ENCODE data around the gene WNT8B.

The WNT8B gene

DNA sequence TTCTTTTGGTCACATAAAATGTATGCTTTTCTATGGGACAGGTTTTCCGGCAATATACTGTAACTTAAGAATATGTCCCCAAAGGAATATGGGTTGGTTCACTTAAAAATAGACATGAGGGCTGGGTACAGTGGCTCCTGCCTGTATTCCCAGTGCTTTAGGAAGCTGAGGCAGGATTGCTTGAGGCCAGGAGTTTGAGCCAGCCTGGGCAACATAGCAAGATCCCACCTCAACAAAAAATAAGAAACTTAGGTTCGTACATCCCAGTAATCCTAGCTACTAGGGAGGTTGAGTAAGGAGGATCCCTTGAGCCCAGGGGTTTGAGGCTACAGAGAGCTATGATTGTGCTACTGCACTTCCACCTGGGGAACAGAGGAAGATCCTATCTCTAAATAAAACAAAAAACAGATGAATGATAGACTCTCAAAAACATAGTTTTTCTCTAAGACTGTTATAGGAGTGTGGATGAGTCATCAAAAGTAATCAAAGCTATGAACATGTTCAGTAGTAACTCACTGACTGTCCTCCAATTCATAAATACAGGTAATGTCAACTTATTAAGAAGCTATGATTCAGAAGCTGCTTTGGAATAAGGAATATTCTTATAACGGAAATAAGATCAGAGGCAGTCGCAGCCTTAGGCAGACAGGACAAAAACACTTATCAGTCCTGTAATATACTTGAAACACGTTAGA lies 59.4 kb downstream of the WNT8B start:
- no peak for DNase-seq

DNA sequence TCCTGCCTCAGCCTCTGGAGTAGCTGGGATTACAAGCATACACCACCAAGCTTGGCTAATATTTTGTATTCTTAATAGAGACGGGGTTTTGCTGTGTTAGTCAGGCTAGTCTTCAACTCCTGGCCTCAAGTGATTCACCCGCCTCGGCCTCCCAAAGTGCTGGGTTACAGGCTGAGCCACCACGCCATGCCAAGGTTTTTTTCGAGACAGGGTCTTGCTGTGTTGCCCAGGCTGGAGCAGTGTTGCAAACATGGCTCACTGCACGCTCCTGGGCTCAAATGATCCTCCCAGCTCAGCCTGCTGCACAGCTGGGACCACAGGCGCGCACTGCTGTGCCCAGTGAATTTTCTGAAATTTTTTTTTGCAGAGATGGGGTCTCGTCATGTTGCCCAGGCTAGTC lies 60.1 kb downstream of the WNT8B start:
- no peak for DNase-seq

DNA sequence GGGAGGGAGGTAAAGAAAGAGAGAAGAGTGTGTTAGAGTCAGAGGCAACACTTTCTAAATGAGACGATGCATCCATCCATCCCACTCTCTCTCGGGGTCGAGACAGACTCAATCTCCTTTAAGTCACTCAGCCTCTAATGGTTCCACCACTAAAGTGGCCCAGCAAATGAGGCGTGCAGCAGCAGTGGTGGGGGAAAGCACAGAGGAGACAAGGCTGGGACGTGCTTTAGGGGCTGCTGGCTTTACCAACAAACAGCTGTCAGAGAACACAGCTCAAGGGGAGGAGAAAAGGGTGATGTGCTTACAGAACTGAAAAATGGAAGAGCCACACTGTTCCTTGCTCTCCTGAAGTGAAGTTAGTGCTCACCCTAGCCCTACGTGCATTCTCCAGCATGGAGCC lies 61.4 kb downstream of the WNT8B start:
- no peak for DNase-seq

GRCh38 chr10:100524638-100525037 lies 61.8 kb downstream of the WNT8B start:
- no peak for DNase-seq

GRCh38 chr10:100528123-100528886 lies 65.5 kb downstream of the WNT8B start:
- DNase-seq = no peak

DNA sequence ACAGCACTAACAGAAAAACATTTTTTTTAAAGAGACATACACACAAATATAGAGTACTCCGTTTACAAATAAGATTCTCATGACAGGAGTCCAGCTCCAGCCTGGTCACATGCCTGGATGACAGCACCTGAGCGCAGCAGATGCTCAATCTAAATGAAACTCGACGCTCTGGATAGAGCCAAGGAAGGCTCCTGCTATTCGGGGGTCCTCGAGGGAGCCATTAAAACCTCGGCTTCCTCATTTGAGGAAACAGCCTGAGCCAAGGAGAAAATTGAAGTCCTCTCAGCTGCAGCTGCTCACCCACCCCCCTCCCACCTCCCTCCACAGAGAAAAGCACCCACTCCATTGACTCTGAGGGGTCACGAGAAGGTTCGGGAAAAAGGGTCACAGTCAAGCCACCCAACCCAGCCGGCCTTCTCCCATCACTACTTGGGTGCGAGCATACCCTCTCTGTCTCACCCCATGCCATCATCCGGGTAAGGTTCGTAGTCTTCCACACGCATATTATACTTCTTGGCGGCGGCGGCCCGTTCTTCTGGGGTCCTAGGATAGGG lies 66.2 kb downstream of the WNT8B start:
- no peak for DNase-seq

DNA sequence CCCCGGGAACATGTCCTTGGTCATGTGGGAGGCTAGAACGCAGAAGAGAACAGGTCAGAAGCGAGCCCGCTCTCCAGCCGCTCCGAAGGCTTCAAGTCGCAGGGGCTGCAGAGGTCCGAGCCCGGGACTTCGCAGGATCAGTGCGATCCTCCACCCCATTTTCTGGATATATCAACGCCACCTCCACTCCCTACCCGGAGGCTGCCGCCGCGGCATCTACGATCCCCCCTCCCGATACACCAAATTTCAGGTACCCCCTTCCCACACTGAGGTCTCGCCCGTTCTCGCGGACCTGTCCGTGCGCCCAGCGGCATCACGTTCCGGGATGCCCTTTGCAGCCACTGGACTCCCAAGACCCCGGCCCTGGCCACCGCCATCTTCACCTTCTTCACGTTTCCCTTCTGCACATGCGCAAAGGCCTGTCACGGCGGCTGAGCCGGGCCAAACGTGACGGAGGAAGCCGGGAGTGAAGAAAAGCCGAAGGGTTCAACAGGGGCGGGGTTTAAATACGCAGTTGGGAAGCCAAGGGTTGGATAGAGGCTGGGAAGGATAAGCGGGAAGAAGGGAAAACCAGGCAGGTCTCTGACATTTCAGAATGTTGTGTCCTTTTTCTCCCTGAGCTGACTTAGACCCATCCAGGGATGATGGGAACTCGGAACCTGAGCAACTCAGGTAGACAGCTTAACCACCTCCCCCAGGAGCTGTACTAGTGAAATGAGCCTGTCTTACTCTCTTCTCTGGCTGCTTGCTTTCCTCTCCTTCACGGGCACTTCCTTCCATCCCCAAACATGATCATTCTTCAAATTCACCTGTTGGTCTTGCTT lies 66.9 kb downstream of the WNT8B start, which contains the start of gene NDUFB8:
TSS of gene NDUFB8 (minus strand) at position 397 of the 824 bp plus-strand sequence. CDS start at position 377, 20 bp downstream.
- peak; percentile 74 for DNase-seq

DNA sequence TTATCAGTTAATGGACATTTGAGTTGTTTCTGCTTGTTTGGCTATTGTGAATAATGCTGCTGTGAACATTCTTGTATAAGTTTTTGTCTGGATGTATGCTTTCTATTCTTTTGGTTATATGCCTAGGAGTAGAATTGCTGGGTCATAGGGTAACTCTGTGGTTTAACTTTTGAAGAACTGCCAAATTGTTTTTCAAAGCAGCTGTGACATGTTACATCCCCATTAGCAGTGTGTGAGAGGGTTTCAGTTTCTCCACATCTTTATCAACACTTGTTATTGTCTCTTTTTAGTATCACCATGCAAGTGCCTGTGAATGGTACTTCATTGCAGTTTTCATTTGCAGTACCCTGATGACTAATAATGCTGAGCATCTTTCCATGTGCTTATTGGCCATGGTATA lies 69.0 kb downstream of the WNT8B start:
- no peak for DNase-seq

Measured in NCI-H1048 (cell line).